Neural progenitor cell (in vitro differentiated cells): ENCODE results near the gene MCIDAS.

Experiments used
- CTCF ChIP-seq: fragments of 200-600 bp; sonication (generic); IDR thresholded peaks from 2 replicates; pipeline ENCODE4 v1.5.1; 2017; ENCODE audit warnings: antibody characterized with exemption, mild to moderate bottlenecking
- EZH2 ChIP-seq: fragments of 200-600 bp; sonication (generic); IDR thresholded peaks from 2 replicates; pipeline ENCODE4 v1.6.1; 2017; ENCODE audit warnings: antibody characterized with exemption, mild to moderate bottlenecking, moderate library complexity

DNA sequence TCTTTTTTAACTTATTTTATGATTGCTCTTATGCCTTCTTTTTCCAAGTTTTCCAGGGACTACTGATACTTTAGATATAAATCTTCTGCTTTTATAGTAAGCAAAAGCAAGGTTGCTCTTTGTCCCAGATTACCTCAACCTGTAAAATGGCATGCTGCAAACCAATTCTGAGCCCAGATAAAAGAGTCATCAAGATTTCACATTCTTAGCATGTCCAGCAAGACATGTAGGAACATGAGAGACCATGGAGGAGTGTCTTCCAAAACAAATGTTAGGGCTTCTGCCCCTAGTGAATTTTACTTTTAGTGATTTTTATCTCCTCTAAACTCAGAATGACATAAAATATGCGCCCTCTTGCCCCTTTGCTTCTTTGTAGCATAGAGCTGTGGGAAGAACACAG is 47.1 kb downstream of the MCIDAS start:
- TF ChIP-seq CTCF (no peak), EZH2 (no peak)
